Stomach (tissue), 4 donors: Measurements from ENCODE around the gene AK4.

ENCODE experiments used
- CTCF ChIP-seq, 7 experiments: fragments of 450-650 bp in 4 of 7; fragments of 200-600 bp in 3 of 7; sonication (generic) in 3 of 7; IDR thresholded peaks; one replicate each; pipeline ENCODE4 v1.5.1; 2016 to 2019; ENCODE audit warnings: antibody characterized with exemption in 7 of 7, control low read depth in 2 of 7, mild to moderate bottlenecking in 1 of 7
- EP300 ChIP-seq: sonication (generic); formaldehyde crosslinking; IDR thresholded peaks from one replicate; pipeline ENCODE4 v1.6.1; 2017; ENCODE audit warnings: antibody characterized with exemption

- TF ChIP-seq CTCF (IDR thresholded peaks at IDR 0.05) (no peak), EP300 (no peak)
Observed at GRCh38 chr1:65256860-65257708, 109.1 kb downstream of the AK4 start.
